Nephron progenitor cell (in vitro differentiated cells): Measurements from ENCODE around the gene PAX7.
"Not testable (repeated sequence)": the region's sequence is repeated elsewhere in the genome, so short reads cannot be mapped to it uniquely, and the experiment has no call there.

Experiments used
- DNase-seq: peaks from one replicate; pipeline ENCODE4 v3.0.0; 2021
- H3K27ac Mint-ChIP-seq: 2 replicates; pipeline ENCODE4 v1.8.0; 2021; ENCODE audit warnings: mild to moderate bottlenecking, moderate library complexity, mixed read lengths
- H3K27me3 Mint-ChIP-seq: 2 replicates; pipeline ENCODE4 v1.8.0; 2021; ENCODE audit warnings: mild to moderate bottlenecking, low read depth, mixed read lengths; ENCODE audit not compliant: poor library complexity
- H3K36me3 Mint-ChIP-seq: 2 replicates; pipeline ENCODE4 v1.8.0; 2021; ENCODE audit warnings: low read depth, mixed read lengths
- H3K4me1 Mint-ChIP-seq: 2 replicates; pipeline ENCODE4 v1.8.0; 2021; ENCODE audit warnings: mixed read lengths
- H3K4me3 Mint-ChIP-seq: 2 replicates; pipeline ENCODE4 v1.8.0; 2021; ENCODE audit warnings: mild to moderate bottlenecking, moderate library complexity, mixed read lengths
- H3K9me3 Mint-ChIP-seq: 2 replicates; pipeline ENCODE4 v1.8.0; 2021; ENCODE audit warnings: mild to moderate bottlenecking, moderate library complexity, mixed read lengths
- CTCF ChIP-seq: fragments of 200-600 bp; sonication (generic); IDR thresholded peaks from 2 replicates; pipeline ENCODE4 v1.5.0; 2021; ENCODE audit warnings: antibody characterized with exemption

PAX7 gene

GRCh38 chr1:18630511-18631495 is at the start of gene PAX7:
Gene PAX7, plus strand, starts transcription at chr1:18630846. Its CDS starts 758 bp downstream, at chr1:18631604.
- H3K9me3 Mint-ChIP-seq: no peaks in the 10 kb centered on the region
- no peak for TF ChIP-seq CTCF
- no peak within 1 kb of the TSS for H3K27ac Mint-ChIP-seq
- H3K4me1 Mint-ChIP-seq: peaks cover 73% of the 10 kb centered on the region
- no peak for DNase-seq
- H3K36me3 Mint-ChIP-seq: no peaks in the 10 kb centered on the region
- H3K4me3 Mint-ChIP-seq: peak within 1 kb of the TSS; percentile 75
- H3K27me3 Mint-ChIP-seq: peaks cover 100% of the 10 kb centered on the region

DNA sequence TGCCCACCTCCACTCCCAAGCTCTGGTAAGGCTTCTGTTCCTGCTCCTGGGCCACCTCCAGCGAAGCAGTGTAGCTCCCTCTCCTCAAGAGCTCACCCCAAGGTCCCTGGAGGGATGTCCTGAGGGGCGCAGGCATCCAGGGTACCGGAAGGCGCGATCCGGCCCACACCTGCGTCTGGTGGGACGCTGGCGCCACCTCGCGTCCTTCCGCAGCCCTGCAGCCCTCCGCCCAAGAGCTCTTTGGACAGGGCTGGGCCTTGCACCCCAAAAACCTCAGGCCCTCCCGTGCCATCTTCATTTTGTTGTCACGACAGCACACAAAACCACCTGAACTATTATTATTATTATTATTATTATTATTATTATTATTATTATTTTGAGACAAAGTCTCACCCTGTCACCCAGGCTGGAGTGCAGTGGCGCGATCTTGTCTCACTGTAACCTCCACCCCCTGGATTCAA is 49.2 kb upstream of the PAX7 start:
- H3K27me3 Mint-ChIP-seq: peaks cover 27% of the 10 kb centered on the region
- no peaks in the 10 kb centered on the region for H3K36me3 Mint-ChIP-seq
- no peak overlapping the region for H3K4me3 Mint-ChIP-seq
- no peaks in the 10 kb centered on the region for H3K9me3 Mint-ChIP-seq
- peak; percentile 95 for TF ChIP-seq CTCF
- H3K27ac Mint-ChIP-seq: no peak overlapping the region
- DNase-seq: peak; percentile 79
- H3K4me1 Mint-ChIP-seq: no peaks in the 10 kb centered on the region

DNA sequence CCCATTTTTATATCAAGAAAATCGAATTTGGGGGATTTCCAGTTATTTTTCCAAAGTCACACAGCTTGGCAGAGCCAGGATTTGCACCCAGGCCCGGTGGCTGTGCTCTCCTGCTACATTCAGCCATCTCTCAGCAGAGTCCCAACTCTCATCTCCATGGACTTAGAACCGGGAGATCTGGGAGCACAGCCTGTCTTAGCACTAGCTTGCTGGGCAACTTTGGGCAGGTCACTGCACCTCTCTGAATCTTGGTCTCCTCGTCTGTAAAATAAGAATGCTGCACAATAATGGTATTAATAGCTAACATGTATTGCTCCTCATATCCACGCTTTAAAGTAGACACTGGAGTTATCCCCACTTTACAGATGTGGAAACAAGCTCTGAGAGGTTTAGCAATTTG is 47.8 kb upstream of the PAX7 start:
- H3K4me1 Mint-ChIP-seq: no peaks in the 10 kb centered on the region
- no peaks in the 10 kb centered on the region for H3K36me3 Mint-ChIP-seq
- H3K27ac Mint-ChIP-seq: no peak overlapping the region
- peaks cover 37% of the 10 kb centered on the region for H3K27me3 Mint-ChIP-seq
- DNase-seq: no peak
- no peaks in the 10 kb centered on the region for H3K9me3 Mint-ChIP-seq
- no peak for TF ChIP-seq CTCF
- H3K4me3 Mint-ChIP-seq: no peak overlapping the region

- DNase-seq: no peak
- TF ChIP-seq CTCF: no peak
- Mint-ChIP-seq H3K27me3 (peaks cover 39% of the 10 kb centered on the region), H3K4me3 (no peak overlapping the region), H3K36me3 (no peaks in the 10 kb centered on the region), H3K4me1 (no peaks in the 10 kb centered on the region), H3K9me3 (no peaks in the 10 kb centered on the region), H3K27ac (no peak overlapping the region)
Observed at GRCh38 chr1:18583326-18583941, 47.2 kb upstream of the PAX7 start.

- not testable (repeated sequence) for H3K4me1 Mint-ChIP-seq, H3K4me3 Mint-ChIP-seq, DNase-seq, H3K9me3 Mint-ChIP-seq, H3K36me3 Mint-ChIP-seq, H3K27ac Mint-ChIP-seq
- H3K27me3 Mint-ChIP-seq: peaks cover 39% of the 10 kb centered on the region
Observed at GRCh38 chr1:18586016-18586415, 44.6 kb upstream of the PAX7 start.

- Mint-ChIP-seq H3K9me3 (no peaks in the 10 kb centered on the region), H3K4me1 (no peaks in the 10 kb centered on the region), H3K36me3 (no peaks in the 10 kb centered on the region), H3K4me3 (no peak overlapping the region), H3K27ac (no peak overlapping the region), H3K27me3 (peaks cover 46% of the 10 kb centered on the region)
- no peak for DNase-seq
- no peak for TF ChIP-seq CTCF
Observed at GRCh38 chr1:18588093-18588492, 42.6 kb upstream of the PAX7 start.
